Muscle layer of duodenum (tissue), 2 donors: ENCODE results near the gene TIGAR.
A peak's percentile ranks its signal among the peaks of the same experiment; 100 is the strongest.

Source experiments
- H3K27ac ChIP-seq: one replicate; pipeline ENCODE4 v1.7.0; 2013; ENCODE audit warnings: mild to moderate bottlenecking, low read length
- H3K27me3 ChIP-seq: one replicate; pipeline ENCODE4 v1.7.0; 2013; ENCODE audit warnings: low read depth, mild to moderate bottlenecking, control low read depth, low read length
- H3K36me3 ChIP-seq, 2 donors: one replicate each; pipeline ENCODE4 v1.7.0; 2013; ENCODE audit warnings: low read length in 2 of 2, control low read depth in 1 of 2, mild to moderate bottlenecking in 1 of 2; ENCODE audit not compliant: insufficient read depth in 2 of 2, control insufficient read depth in 1 of 2
- H3K4me1 ChIP-seq, 2 donors: one replicate each; pipeline ENCODE4 v1.7.0; 2013; ENCODE audit warnings: low read length in 2 of 2, mild to moderate bottlenecking in 2 of 2, control low read depth in 1 of 2, moderate library complexity in 1 of 2; ENCODE audit not compliant: insufficient read depth in 2 of 2, control insufficient read depth in 1 of 2
- H3K4me3 ChIP-seq, 2 donors: one replicate each; pipeline ENCODE4 v1.7.0; 2013; ENCODE audit warnings: low read length in 2 of 2, low read depth in 1 of 2, mild to moderate bottlenecking in 1 of 2
- H3K9me3 ChIP-seq, 2 donors: one replicate each; pipeline ENCODE4 v1.7.0; 2013; ENCODE audit warnings: low read length in 2 of 2, control low read depth in 1 of 2, mild to moderate bottlenecking in 1 of 2; ENCODE audit not compliant: control insufficient read depth in 1 of 2
- donor health status: healthy.

The TIGAR gene

GRCh38 chr12:4292341-4293073 lies 28.5 kb upstream of the TIGAR start:
- H3K4me3 ChIP-seq, result no peak overlapping the region
- H3K4me1 ChIP-seq, result peaks cover 12 to 74% of the 10 kb centered on the region in 2 donors
- peaks cover 18 to 41% of the 10 kb centered on the region in 2 donors for H3K36me3 ChIP-seq
- no peak overlapping the region for H3K27ac ChIP-seq
- H3K9me3 ChIP-seq, result no peaks in the 10 kb centered on the region
- no peaks in the 10 kb centered on the region for H3K27me3 ChIP-seq

- H3K27ac ChIP-seq, result peak overlapping the region; percentile 41
- peaks cover 2 to 64% of the 10 kb centered on the region in 2 donors for H3K4me1 ChIP-seq
Observed at GRCh38 chr12:4293299-4293965, 27.6 kb upstream of the TIGAR start.

GRCh38 chr12:4293966-4294505 lies 27.0 kb upstream of the TIGAR start:
- Histone ChIP-seq H3K27ac (no peak overlapping the region), H3K36me3 (peaks cover 18 to 45% of the 10 kb centered on the region in 2 donors), H3K4me1 (peaks cover 0 to 58% of the 10 kb centered on the region in 2 donors), H3K9me3 (no peaks in the 10 kb centered on the region), H3K4me3 (no peak overlapping the region), H3K27me3 (no peaks in the 10 kb centered on the region)

More at GRCh38 chr12:4293299-4293965, 27.6 kb upstream of the TIGAR start:
- no peak overlapping the region for H3K4me3 ChIP-seq
- no peaks in the 10 kb centered on the region for H3K9me3 ChIP-seq
- H3K27me3 ChIP-seq, result no peaks in the 10 kb centered on the region
- peaks cover 14 to 46% of the 10 kb centered on the region in 2 donors for H3K36me3 ChIP-seq

- H3K4me3 ChIP-seq, result no peak overlapping the region
- H3K27me3 ChIP-seq, result no peaks in the 10 kb centered on the region
- no peaks in the 10 kb centered on the region for H3K9me3 ChIP-seq
- H3K4me1 ChIP-seq, result peaks cover 0 to 31% of the 10 kb centered on the region in 2 donors
- H3K27ac ChIP-seq, result no peak overlapping the region
- peaks cover 34 to 44% of the 10 kb centered on the region in 2 donors for H3K36me3 ChIP-seq
Observed at GRCh38 chr12:4296751-4297150, 24.3 kb upstream of the TIGAR start.

GRCh38 chr12:4297617-4298016 lies 23.4 kb upstream of the TIGAR start:
- Histone ChIP-seq H3K36me3 (peaks cover 37 to 44% of the 10 kb centered on the region in 2 donors), H3K27ac (no peak overlapping the region), H3K4me3 (no peak overlapping the region), H3K27me3 (no peaks in the 10 kb centered on the region), H3K9me3 (no peaks in the 10 kb centered on the region), H3K4me1 (peaks cover 3 to 28% of the 10 kb centered on the region in 2 donors)

- Histone ChIP-seq H3K4me1 (peaks cover 13 to 33% of the 10 kb centered on the region in 2 donors), H3K9me3 (no peaks in the 10 kb centered on the region), H3K27me3 (no peaks in the 10 kb centered on the region), H3K4me3 (no peak overlapping the region), H3K36me3 (peaks cover 34 to 46% of the 10 kb centered on the region in 2 donors), H3K27ac (peak overlapping the region; percentile 16)
Observed at GRCh38 chr12:4300883-4301282, 20.1 kb upstream of the TIGAR start.

GRCh38 chr12:4301932-4302501 lies 19.0 kb upstream of the TIGAR start:
- no peaks in the 10 kb centered on the region for H3K27me3 ChIP-seq
- peaks cover 36 to 44% of the 10 kb centered on the region in 2 donors for H3K36me3 ChIP-seq
- H3K4me3 ChIP-seq, result no peak overlapping the region
- no peaks in the 10 kb centered on the region for H3K9me3 ChIP-seq
- peaks cover 13 to 33% of the 10 kb centered on the region in 2 donors for H3K4me1 ChIP-seq
- no peak overlapping the region for H3K27ac ChIP-seq

- H3K36me3 ChIP-seq, result peaks cover 36 to 40% of the 10 kb centered on the region in 2 donors
- H3K4me3 ChIP-seq, result no peak overlapping the region
- H3K9me3 ChIP-seq, result no peaks in the 10 kb centered on the region
- H3K4me1 ChIP-seq, result peaks cover 13 to 38% of the 10 kb centered on the region in 2 donors
- H3K27me3 ChIP-seq, result no peaks in the 10 kb centered on the region
- peak overlapping the region; percentile 6 for H3K27ac ChIP-seq
Observed at GRCh38 chr12:4302881-4303280, 18.1 kb upstream of the TIGAR start.

- peak overlapping the region; percentile 6 for H3K27ac ChIP-seq
- H3K27me3 ChIP-seq, result no peaks in the 10 kb centered on the region
- H3K4me3 ChIP-seq, result no peak overlapping the region
- H3K4me1 ChIP-seq, result peaks cover 13 to 44% of the 10 kb centered on the region in 2 donors
- H3K9me3 ChIP-seq, result no peaks in the 10 kb centered on the region
- H3K36me3 ChIP-seq, result peaks cover 32 to 33% of the 10 kb centered on the region in 2 donors
Observed at GRCh38 chr12:4303750-4304149, 17.3 kb upstream of the TIGAR start.

GRCh38 chr12:4307593-4308333 lies 13.2 kb upstream of the TIGAR start:
- Histone ChIP-seq H3K4me1 (peaks cover 8 to 38% of the 10 kb centered on the region in 2 donors), H3K27ac (peak overlapping the region; percentile 41), H3K4me3 (no peak overlapping the region)

More at GRCh38 chr12:4307593-4308333, 13.2 kb upstream of the TIGAR start:
- Histone ChIP-seq H3K27me3 (no peaks in the 10 kb centered on the region), H3K36me3 (peaks cover 9 to 12% of the 10 kb centered on the region in 2 donors), H3K9me3 (no peaks in the 10 kb centered on the region)
